ENCODE data around the gene DCXR. TPM values are rescaled to one million over a fixed set of nuclear protein-coding genes. Genes with fewer than 3 reads are reported as not detected.
"Not testable (repeated sequence)": the region's sequence is repeated elsewhere in the genome, so short reads cannot be mapped to it uniquely, and the experiment has no call there.

The DCXR gene
- total RNA-seq, 1 donor from 2014 or later, result 49.9 TPM

GRCh38 chr17:82039695-82040299 lies 2.3 kb upstream of the DCXR start:
- no peak for FAIRE-seq
- H3K4me1 Mint-ChIP-seq (ENCODE audit: low read depth, unreplicated experiment), result peaks cover 2% of the 10 kb centered on the region
- no peak overlapping the region for H3K4me3 Mint-ChIP-seq (ENCODE audit: unreplicated experiment)

GRCh38 chr17:82038796-82039409 lies 1.4 kb upstream of the DCXR start:
- not testable (repeated sequence) for H4K20me1 ChIP-seq (ENCODE audit: insufficient read depth, low read length); H3K9me3 Mint-ChIP-seq (ENCODE audit: unreplicated experiment); H3K27ac Mint-ChIP-seq (ENCODE audit: unreplicated experiment); H3K27me3 Mint-ChIP-seq (ENCODE audit: low read depth, unreplicated experiment); H3K4me3 ChIP-seq (ENCODE audit: insufficient read depth, low read depth, low read length); H3K4me2 ChIP-seq (ENCODE audit: low read length); H3K27ac ChIP-seq (ENCODE audit: low read depth, low read length); DNase-seq (ENCODE audit: low read depth); H3K27me3 ChIP-seq (ENCODE audit: insufficient read depth, low read length); FAIRE-seq; H3K79me2 ChIP-seq (ENCODE audit: insufficient read depth, low read length); H3K4me1 ChIP-seq (ENCODE audit: insufficient read depth, low read length); H3K9me3 ChIP-seq (ENCODE audit: insufficient read depth, low read depth, low read length); H3K9ac ChIP-seq (ENCODE audit: low read length); H3K36me3 ChIP-seq (ENCODE audit: insufficient read depth, low read length); H3K4me1 Mint-ChIP-seq (ENCODE audit: low read depth, unreplicated experiment); H2AFZ ChIP-seq (ENCODE audit: low read depth, low read length)
- peaks cover 11% of the 10 kb centered on the region for H3K36me3 Mint-ChIP-seq (ENCODE audit: low read depth, unreplicated experiment)
- H3K4me3 Mint-ChIP-seq (ENCODE audit: unreplicated experiment), result peak overlapping the region; percentile 20

More at GRCh38 chr17:82039695-82040299, 2.3 kb upstream of the DCXR start:
- Mint-ChIP-seq H3K27ac (ENCODE audit: unreplicated experiment) (peak overlapping the region; percentile 44), H3K36me3 (ENCODE audit: low read depth, unreplicated experiment) (peaks cover 7% of the 10 kb centered on the region), H3K9me3 (ENCODE audit: unreplicated experiment) (peaks cover 2% of the 10 kb centered on the region), H3K27me3 (ENCODE audit: low read depth, unreplicated experiment) (peaks cover 2% of the 10 kb centered on the region)
- no peak overlapping the region for H3K27ac ChIP-seq (ENCODE audit: low read depth, low read length)
- no peak overlapping the region for H3K4me3 ChIP-seq (ENCODE audit: insufficient read depth, low read depth, low read length)
- H3K36me3 ChIP-seq (ENCODE audit: insufficient read depth, low read length), result no peaks in the 10 kb centered on the region
- H3K4me1 ChIP-seq (ENCODE audit: insufficient read depth, low read length), result peaks cover 8% of the 10 kb centered on the region
- no peak overlapping the region for H3K9ac ChIP-seq (ENCODE audit: low read length)
- peaks cover 10% of the 10 kb centered on the region for H3K79me2 ChIP-seq (ENCODE audit: insufficient read depth, low read length)
- no peaks in the 10 kb centered on the region for H3K9me3 ChIP-seq (ENCODE audit: insufficient read depth, low read depth, low read length)
- TF ChIP-seq CTCF (IDR thresholded peaks at IDR 0.05; ENCODE audit: insufficient read depth, low read depth, low read length) (no peak), EZH2 (IDR thresholded peaks at IDR 0.05; ENCODE audit: insufficient read depth, low read length) (no peak)
- peaks cover 3% of the 10 kb centered on the region for H4K20me1 ChIP-seq (ENCODE audit: insufficient read depth, low read length)
- DNase-seq (ENCODE audit: low read depth), result no peak
- H3K27me3 ChIP-seq (ENCODE audit: insufficient read depth, low read length), result no peaks in the 10 kb centered on the region
- no peak overlapping the region for H3K4me2 ChIP-seq (ENCODE audit: low read length)
- no peak overlapping the region for H2AFZ ChIP-seq (ENCODE audit: low read depth, low read length)

GRCh38 chr17:82037889-82038195 lies 345 bp upstream of the DCXR start:
- H3K4me1 ChIP-seq (ENCODE audit: insufficient read depth, low read length), result peaks cover 8% of the 10 kb centered on the region
- H3K27me3 ChIP-seq (ENCODE audit: insufficient read depth, low read length), result no peaks in the 10 kb centered on the region
- peak overlapping the region; percentile 39 for H2AFZ ChIP-seq (ENCODE audit: low read depth, low read length)
- H3K9me3 ChIP-seq (ENCODE audit: insufficient read depth, low read depth, low read length), result no peaks in the 10 kb centered on the region
- Mint-ChIP-seq H3K9me3 (ENCODE audit: unreplicated experiment) (peaks cover 2% of the 10 kb centered on the region), H3K27ac (ENCODE audit: unreplicated experiment) (no peak overlapping the region), H3K27me3 (ENCODE audit: low read depth, unreplicated experiment) (peaks cover 4% of the 10 kb centered on the region), H3K36me3 (ENCODE audit: low read depth, unreplicated experiment) (peaks cover 11% of the 10 kb centered on the region), H3K4me3 (ENCODE audit: unreplicated experiment) (peak overlapping the region; percentile 82), H3K4me1 (ENCODE audit: low read depth, unreplicated experiment) (peaks cover 2% of the 10 kb centered on the region)
- peaks cover 10% of the 10 kb centered on the region for H3K79me2 ChIP-seq (ENCODE audit: insufficient read depth, low read length)
- no peak overlapping the region for H3K9ac ChIP-seq (ENCODE audit: low read length)
- FAIRE-seq (no peak), DNase-seq (ENCODE audit: low read depth) (no peak)
- no peak overlapping the region for H3K27ac ChIP-seq (ENCODE audit: low read depth, low read length)
- peaks cover 3% of the 10 kb centered on the region for H4K20me1 ChIP-seq (ENCODE audit: insufficient read depth, low read length)
- no peak for TF ChIP-seq CTCF (IDR thresholded peaks at IDR 0.05; ENCODE audit: insufficient read depth, low read depth, low read length)
- no peak for TF ChIP-seq EZH2 (IDR thresholded peaks at IDR 0.05; ENCODE audit: insufficient read depth, low read length)
- H3K36me3 ChIP-seq (ENCODE audit: insufficient read depth, low read length), result no peaks in the 10 kb centered on the region
- H3K4me2 ChIP-seq (ENCODE audit: low read length), result peak overlapping the region; percentile 99
- H3K4me3 ChIP-seq (ENCODE audit: insufficient read depth, low read depth, low read length), result peak overlapping the region; percentile 72

All from astrocyte (in vitro differentiated cells and primary cell).